Cardiac muscle cell (in vitro differentiated cells and primary cell): Measurements from ENCODE around the gene TMEM191C. TPM values are rescaled to one million over a fixed set of nuclear protein-coding genes. Genes with fewer than 3 reads are reported as not detected.
"Not testable (repeated sequence)": the region's sequence is repeated elsewhere in the genome, so short reads cannot be mapped to it uniquely, and the experiment has no call there.

Experiments used
- DNase-seq, 2 donors: peaks; one replicate each; pipeline versions ENCODE4 v3.0.0 to v3.0.0-alpha.2; 2010 to 2017; ENCODE audit warnings: low read depth in 1 of 2, low spot score in 1 of 2
- H3K27ac ChIP-seq: fragments of 200-600 bp; sonication (generic); 2 replicates; pipeline ENCODE4 v1.5.1; 2016
- H3K27me3 ChIP-seq: fragments of 200-600 bp; sonication (generic); 2 replicates; pipeline ENCODE4 v1.6.0; 2016; ENCODE audit warnings: control low read depth
- H3K36me3 ChIP-seq: fragments of 200-600 bp; sonication (generic); 2 replicates; pipeline ENCODE4 v1.5.1; 2016; ENCODE audit warnings: control low read depth
- H3K4me1 ChIP-seq: fragments of 200-600 bp; sonication (generic); 2 replicates; pipeline ENCODE4 v1.8.1; 2017; ENCODE audit warnings: low read depth, mild to moderate bottlenecking, mixed run types
- H3K4me3 ChIP-seq: fragments of 200-600 bp; sonication (generic); 2 replicates; pipeline ENCODE4 v1.5.1; 2016; ENCODE audit warnings: mild to moderate bottlenecking
- H3K9me3 ChIP-seq: fragments of 200-600 bp; sonication (generic); 2 replicates; pipeline ENCODE4 v1.5.1; 2017; ENCODE audit warnings: low read depth, mild to moderate bottlenecking, control low read depth
- polyA plus RNA-seq: library from polyadenylated mRNA; unstranded; fragments of >200 nt; fragmentation: Nextera tagmentation; extraction: Ambion mirVana; gene quantifications from 2 replicates; pipeline ENCODE4 v1.2.1, GENCODE V29; 2016
- total RNA-seq: library from RNA; depleted of rRNA; stranded (reverse); fragments of >200 nt; gene quantifications from 2 replicates; pipeline ENCODE4 v1.2.3, GENCODE V29; 2016
- TF ChIP-seq, protein P1 (sequence below): IDR thresholded peaks from 2 replicates; pipeline ENCODE4 v1.5.1; 2012; ENCODE audit warnings: low read depth, mild to moderate bottlenecking, low read length

The TMEM191C gene
- total and polyA plus RNA-seq, 2 experiments from 2014 or later, result 11.3 to 13.8 TPM

DNA sequence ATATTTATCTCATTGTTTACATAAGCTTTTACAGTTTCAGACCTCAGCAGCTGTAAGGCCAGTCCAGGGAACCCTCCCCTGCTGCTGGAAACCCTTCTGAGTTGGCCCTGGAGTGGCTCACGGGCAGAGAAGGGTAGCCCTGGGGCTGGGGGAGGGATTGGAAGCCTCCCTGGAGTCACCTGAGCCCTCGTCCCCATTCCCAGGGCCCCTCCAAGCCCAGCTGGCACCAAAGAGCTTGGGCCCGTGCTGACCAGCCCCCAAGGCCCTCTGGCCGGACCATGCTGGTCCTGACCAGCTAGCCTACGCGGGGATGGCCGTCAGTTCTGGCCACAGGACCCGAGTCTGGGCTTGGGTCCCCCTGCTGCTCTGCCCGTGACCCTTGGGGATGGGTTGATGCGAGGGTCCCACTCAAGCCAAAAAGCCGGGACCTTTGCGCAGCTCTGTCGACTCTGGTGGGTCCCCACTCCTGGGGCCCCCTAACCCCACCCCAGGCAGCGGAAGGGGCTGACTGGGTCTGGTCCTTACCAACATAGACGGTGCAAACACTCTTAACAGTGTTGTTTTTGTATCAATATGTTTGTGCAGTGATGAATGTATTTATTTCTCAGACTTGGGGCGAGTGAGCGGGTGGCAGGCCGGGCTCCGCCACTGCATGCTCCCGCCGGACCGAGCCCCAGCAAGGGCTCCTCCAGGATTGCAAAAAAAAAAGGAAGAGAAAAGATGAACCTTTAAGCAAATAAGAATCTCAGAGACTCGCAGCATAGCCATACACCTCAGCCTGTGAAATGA, 17.5 kb upstream of the TMEM191C start:
- Histone ChIP-seq H3K27me3 (no peaks in the 10 kb centered on the region), H3K27ac (peak overlapping the region; percentile 24)
- TF ChIP-seq, protein P1, sequence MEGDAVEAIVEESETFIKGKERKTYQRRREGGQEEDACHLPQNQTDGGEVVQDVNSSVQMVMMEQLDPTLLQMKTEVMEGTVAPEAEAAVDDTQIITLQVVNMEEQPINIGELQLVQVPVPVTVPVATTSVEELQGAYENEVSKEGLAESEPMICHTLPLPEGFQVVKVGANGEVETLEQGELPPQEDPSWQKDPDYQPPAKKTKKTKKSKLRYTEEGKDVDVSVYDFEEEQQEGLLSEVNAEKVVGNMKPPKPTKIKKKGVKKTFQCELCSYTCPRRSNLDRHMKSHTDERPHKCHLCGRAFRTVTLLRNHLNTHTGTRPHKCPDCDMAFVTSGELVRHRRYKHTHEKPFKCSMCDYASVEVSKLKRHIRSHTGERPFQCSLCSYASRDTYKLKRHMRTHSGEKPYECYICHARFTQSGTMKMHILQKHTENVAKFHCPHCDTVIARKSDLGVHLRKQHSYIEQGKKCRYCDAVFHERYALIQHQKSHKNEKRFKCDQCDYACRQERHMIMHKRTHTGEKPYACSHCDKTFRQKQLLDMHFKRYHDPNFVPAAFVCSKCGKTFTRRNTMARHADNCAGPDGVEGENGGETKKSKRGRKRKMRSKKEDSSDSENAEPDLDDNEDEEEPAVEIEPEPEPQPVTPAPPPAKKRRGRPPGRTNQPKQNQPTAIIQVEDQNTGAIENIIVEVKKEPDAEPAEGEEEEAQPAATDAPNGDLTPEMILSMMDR, result no peak

DNA sequence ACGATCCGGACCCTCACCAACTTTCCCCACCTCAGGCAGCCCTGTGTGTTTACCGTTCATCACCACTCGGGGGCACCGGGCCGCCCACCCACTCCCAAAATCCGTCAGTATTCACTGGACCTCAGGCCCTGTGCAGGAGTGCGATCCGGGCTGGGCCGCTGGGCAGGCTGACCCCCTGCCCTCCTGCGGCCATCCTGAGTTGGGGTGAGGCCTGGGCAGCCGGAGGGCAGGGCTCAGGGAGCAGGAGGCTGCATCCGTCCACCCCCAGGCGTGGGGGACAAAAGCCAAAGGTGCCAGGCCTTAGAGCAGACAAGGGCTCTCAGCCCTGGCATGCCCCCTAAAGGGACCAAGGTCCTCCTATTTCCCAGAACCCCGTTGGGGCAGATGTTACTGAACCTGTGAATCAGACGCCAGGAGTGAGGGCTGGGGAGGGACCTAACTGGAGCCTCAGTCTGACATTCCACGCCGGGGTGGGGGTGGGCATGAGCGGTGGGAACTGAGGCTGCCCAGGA, 16.8 kb upstream of the TMEM191C start:
- DNase-seq, result no peak
- H3K4me1 ChIP-seq, result peaks cover 19% of the 10 kb centered on the region
- H3K27me3 ChIP-seq, result no peaks in the 10 kb centered on the region
- no peak overlapping the region for H3K4me3 ChIP-seq
- H3K36me3 ChIP-seq, result peaks cover 1% of the 10 kb centered on the region
- no peaks in the 10 kb centered on the region for H3K9me3 ChIP-seq
- no peak overlapping the region for H3K27ac ChIP-seq
- TF ChIP-seq, protein P1, result no peak

More for the DNA sequence above, 17.5 kb upstream of the TMEM191C start:
- peaks cover 19% of the 10 kb centered on the region for H3K4me1 ChIP-seq
- no peak for DNase-seq
- H3K9me3 ChIP-seq, result no peaks in the 10 kb centered on the region
- H3K4me3 ChIP-seq, result no peak overlapping the region
- H3K36me3 ChIP-seq, result peaks cover 4% of the 10 kb centered on the region

- no peaks in the 10 kb centered on the region for H3K9me3 ChIP-seq
- no peak overlapping the region for H3K27ac ChIP-seq
- peaks cover 19% of the 10 kb centered on the region for H3K4me1 ChIP-seq
- no peak overlapping the region for H3K4me3 ChIP-seq
- DNase-seq, result no peak
- no peaks in the 10 kb centered on the region for H3K36me3 ChIP-seq
- H3K27me3 ChIP-seq, result no peaks in the 10 kb centered on the region
- TF ChIP-seq, protein P1, result no peak
Observed at GRCh38 chr22:21450858-21451353, 16.3 kb upstream of the TMEM191C start.

GRCh38 chr22:21451545-21452520, 15.4 kb upstream of the TMEM191C start:
- TF ChIP-seq, protein P1, result no peak
- no peaks in the 10 kb centered on the region for H3K9me3 ChIP-seq
- peaks cover 19% of the 10 kb centered on the region for H3K4me1 ChIP-seq
- H3K27me3 ChIP-seq, result no peaks in the 10 kb centered on the region
- H3K27ac ChIP-seq, result no peak overlapping the region
- DNase-seq, result no peak
- H3K4me3 ChIP-seq, result no peak overlapping the region
- H3K36me3 ChIP-seq, result no peaks in the 10 kb centered on the region

- DNase-seq, H3K36me3 ChIP-seq, H3K9me3 ChIP-seq, H3K27ac ChIP-seq, H3K4me3 ChIP-seq, H3K27me3 ChIP-seq: not testable (repeated sequence)
- H3K4me1 ChIP-seq, result peaks cover 19% of the 10 kb centered on the region
Observed at GRCh38 chr22:21452666-21453065, 14.5 kb upstream of the TMEM191C start.

DNA sequence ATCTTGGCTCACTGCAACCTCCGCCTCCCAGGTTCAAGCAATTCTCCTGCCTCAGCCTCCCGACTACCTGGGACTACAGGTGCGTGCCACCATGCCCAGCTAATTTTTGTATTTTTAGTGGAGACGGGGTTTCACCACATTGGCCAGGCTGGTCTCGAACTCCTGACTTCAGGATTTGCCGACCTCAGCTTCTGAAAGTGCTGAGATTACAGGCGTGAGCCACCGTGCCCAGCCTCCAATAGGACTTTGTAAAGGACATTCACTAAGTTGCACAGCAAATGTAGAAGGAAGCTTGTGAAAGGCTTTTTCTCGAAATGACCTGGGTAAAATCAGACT, 12.2 kb upstream of the TMEM191C start:
- not testable (repeated sequence) for H3K27ac ChIP-seq, H3K36me3 ChIP-seq, H3K4me1 ChIP-seq, H3K27me3 ChIP-seq, DNase-seq, H3K9me3 ChIP-seq, H3K4me3 ChIP-seq
